SK-N-SH (cell line): Measurements from ENCODE around the gene RASGRP4. TPM values are rescaled to one million over a fixed set of nuclear protein-coding genes. Genes with fewer than 3 reads are reported as not detected.
"Not testable (repeated sequence)": the region's sequence is repeated elsewhere in the genome, so short reads cannot be mapped to it uniquely, and the experiment has no call there.

Experiments used
- CTCF ChIA-PET: fragments of 300-600, 350-600 bp; formaldehyde crosslinking; extraction: SDS; loops from one replicate; lab custom pipeline; 2021; lab: Yijun Ruan, JAX
- POLR2A ChIA-PET: fragments of 350-600 bp; sonication (Branson Sonifier 250); formaldehyde crosslinking; extraction: SDS; loops from one replicate; lab custom pipeline; 2020; ENCODE audit warnings: antibody characterized with exemption, inconsistent platforms; lab: Yijun Ruan, JAX
- DNase-seq: peaks from one replicate; pipeline ENCODE4 v3.0.0; 2012
- H2AFZ ChIP-seq: fragments of 200-600 bp; sonication (generic); 2 replicates; pipeline ENCODE4 v1.8.1; 2016; ENCODE audit warnings: antibody characterized with exemption, mild to moderate bottlenecking, low read depth
- H3F3A ChIP-seq: fragments of 200-600 bp; sonication (generic); replicated peaks from 2 replicates; pipeline ENCODE3; 2016; ENCODE audit warnings: antibody characterized with exemption, mild to moderate bottlenecking; ENCODE audit not compliant: insufficient read depth
- H3K27ac ChIP-seq, 2 experiments: fragments of 200-500 bp in 1 of 2; fragments of 200-600 bp in 1 of 2; sonication (Bioruptor generic) in 1 of 2; sonication (generic), shearing (Covaris generic) in 1 of 2; 2 replicates each; pipeline versions ENCODE4 v1.5.1 to v1.6.1; 2014 to 2016; ENCODE audit warnings: low read depth in 2 of 2, inconsistent platforms in 1 of 2, low read length in 1 of 2, mild to moderate bottlenecking in 1 of 2, mixed read lengths in 1 of 2
- H3K27me3 ChIP-seq: fragments of 200-600 bp; sonication (generic), shearing (Covaris generic); 2 replicates; pipeline ENCODE4 v1.6.1; 2016; ENCODE audit warnings: mixed run types; ENCODE audit not compliant: insufficient read depth
- H3K36me3 ChIP-seq, 2 experiments: fragments of 200-500 bp in 1 of 2; fragments of 200-600 bp in 1 of 2; sonication (Bioruptor generic) in 1 of 2; sonication (generic) in 1 of 2; replicated peaks in 1 of 2; 2 replicates each; pipeline versions ENCODE3 to v1.5.1; 2014 to 2016; ENCODE audit warnings: low read length in 1 of 2, mild to moderate bottlenecking in 1 of 2; ENCODE audit not compliant: insufficient read depth in 2 of 2, control insufficient read depth in 1 of 2
- H3K4me1 ChIP-seq, 2 experiments: fragments of 200-500 bp in 1 of 2; fragments of 200-600 bp in 1 of 2; sonication (Bioruptor generic) in 1 of 2; sonication (generic), shearing (Covaris generic) in 1 of 2; 2 replicates each; pipeline versions ENCODE4 v1.5.1 to v1.6.1; 2014 to 2016; ENCODE audit warnings: low read depth in 1 of 2, low read length in 1 of 2, mixed run types in 1 of 2; ENCODE audit not compliant: insufficient read depth in 2 of 2, control insufficient read depth in 1 of 2
- H3K4me2 ChIP-seq: fragments of 200-600 bp; sonication (generic), shearing (Covaris generic); 2 replicates; pipeline ENCODE4 v1.6.1; 2017; ENCODE audit warnings: mixed run types
- H3K4me3 ChIP-seq, 2 experiments: fragments of 200-500 bp in 1 of 2; fragments of 200-600 bp in 1 of 2; sonication (Bioruptor generic) in 1 of 2; sonication (generic), shearing (Covaris generic) in 1 of 2; 2 replicates each; pipeline versions ENCODE4 v1.5.1 to v1.8.1; 2014 to 2016; ENCODE audit warnings: low read depth in 2 of 2, inconsistent platforms in 1 of 2, low read length in 1 of 2, mild to moderate bottlenecking in 1 of 2, mixed read lengths in 1 of 2, moderate library complexity in 1 of 2
- H3K79me2 ChIP-seq: fragments of 200-600 bp; sonication (generic); 2 replicates; pipeline ENCODE4 v1.8.1; 2017; ENCODE audit warnings: mild to moderate bottlenecking; ENCODE audit not compliant: insufficient read depth
- H3K9ac ChIP-seq: fragments of 200-600 bp; sonication (generic); 2 replicates; pipeline ENCODE4 v1.6.1; 2017; ENCODE audit warnings: mixed run types
- H3K9me2 ChIP-seq: fragments of 200-600 bp; sonication (generic); 2 replicates; pipeline ENCODE4 v1.6.1; 2017; ENCODE audit warnings: mixed run types
- H3K9me3 ChIP-seq: fragments of 200-600 bp; sonication (generic); 2 replicates; pipeline ENCODE4 v1.6.1; 2017; ENCODE audit warnings: mixed run types, mild to moderate bottlenecking, moderate library complexity
- H4K20me1 ChIP-seq: fragments of 200-600 bp; sonication (generic); 2 replicates; pipeline ENCODE4 v1.6.1; 2017; ENCODE audit warnings: mild to moderate bottlenecking, mixed run types; ENCODE audit not compliant: insufficient read depth
- FOXJ3 ChIP-seq: sonication (generic); formaldehyde crosslinking; IDR thresholded peaks from 2 replicates; pipeline ENCODE4 v1.5.1; 2020; ENCODE audit warnings: mild to moderate bottlenecking, missing genetic modification reagents
- GABPA ChIP-seq: IDR thresholded peaks from 2 replicates; pipeline ENCODE4 v1.4.0; 2012; ENCODE audit warnings: low read depth, mild to moderate bottlenecking
- MEF2A ChIP-seq: IDR thresholded peaks from 2 replicates; pipeline ENCODE4 v1.4.0; 2012; ENCODE audit warnings: low read depth, borderline replicate concordance
- MXI1 ChIP-seq: IDR thresholded peaks from 2 replicates; pipeline ENCODE4 v1.6.1; 2012; ENCODE audit warnings: mild to moderate bottlenecking, low read depth, low read length, improper control_type of control experiment
- NRF1 ChIP-seq: IDR thresholded peaks from 2 replicates; pipeline ENCODE4 v1.6.1; 2012; ENCODE audit warnings: low read depth, mild to moderate bottlenecking, low read length
- RAD21 ChIP-seq: IDR thresholded peaks from 2 replicates; pipeline ENCODE4 v1.6.1; 2012; ENCODE audit warnings: mild to moderate bottlenecking, low read length
- RCOR1 ChIP-seq: fragments of 150-350 bp; IDR thresholded peaks from 2 replicates; pipeline ENCODE4 v1.6.1; 2017; ENCODE audit warnings: antibody characterized with exemption, low read length
- RFX5 ChIP-seq: IDR thresholded peaks from 2 replicates; pipeline ENCODE4 v1.6.1; 2012; ENCODE audit warnings: mild to moderate bottlenecking, improper control_type of control experiment, low read length
- RXRA ChIP-seq: IDR thresholded peaks from 2 replicates; pipeline ENCODE4 v1.4.0; 2012; ENCODE audit warnings: low read depth, mild to moderate bottlenecking, borderline replicate concordance
- TCF12 ChIP-seq: IDR thresholded peaks from 2 replicates; pipeline ENCODE4 v1.4.0; 2012
- WGBS: methylation state at CpG from one replicate; pipeline ENCODE4 v1.1.6; 2017; ENCODE audit warnings: low lambda C conversion rate; 5-methylcytosine and 5-hydroxymethylcytosine counted together
- polyA plus RNA-seq, 3 experiments: library from polyadenylated mRNA; depleted of rRNA; stranded (reverse); fragments of >200 nt; gene quantifications; 2 replicates each; pipeline ENCODE4 v1.2.3, GENCODE V29; 2012
- TF ChIP-seq, protein P1 (sequence below): IDR thresholded peaks from 2 replicates; pipeline ENCODE4; 2012
- TF ChIP-seq, protein P2 (sequence below): IDR thresholded peaks from 2 replicates; pipeline ENCODE4 v1.6.1; 2012; ENCODE audit warnings: mild to moderate bottlenecking, low read depth, low read length, moderate library complexity
- TF ChIP-seq, protein P3 (sequence below): IDR thresholded peaks from 2 replicates; pipeline ENCODE4 v1.4.0; 2012; ENCODE audit warnings: low read depth, borderline replicate concordance
- TF ChIP-seq, protein P4 (sequence below): IDR thresholded peaks from 2 replicates; pipeline ENCODE4 v1.4.0; 2012; ENCODE audit warnings: low read depth, borderline replicate concordance
- TF ChIP-seq, protein P5 (sequence below): IDR thresholded peaks from 2 replicates; pipeline ENCODE4 v1.4.0; 2012; ENCODE audit warnings: low read depth

Gene RASGRP4
- polyA plus RNA-seq, 1 of the 3 experiments (the other 2 are of a cell fraction), result not detected

DNA sequence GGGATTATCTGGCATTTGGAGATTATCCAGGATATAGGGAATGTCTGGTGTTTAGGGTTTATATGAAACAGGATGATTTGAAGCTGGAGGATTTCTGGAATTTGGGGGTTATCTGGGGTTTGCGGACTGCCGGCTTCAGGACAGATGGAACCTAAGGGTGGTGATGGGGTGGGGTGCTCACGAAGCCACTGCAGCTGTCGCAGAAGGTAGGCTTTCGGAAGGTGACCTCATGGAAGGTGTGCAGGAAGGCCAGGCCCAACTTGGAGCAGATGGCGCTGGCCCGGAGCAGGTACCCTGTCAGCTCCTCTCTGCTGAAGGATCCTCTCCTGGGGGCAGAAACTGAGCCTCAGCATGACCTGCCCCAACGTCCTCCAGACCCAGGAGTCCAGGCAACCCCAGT is 13.5 kb downstream of the RASGRP4 start:
- H3K9me2 ChIP-seq, result no peaks in the 10 kb centered on the region
- H3K79me2 ChIP-seq, result no peaks in the 10 kb centered on the region
- no peak overlapping the region for H3K9ac ChIP-seq
- no peak overlapping the region for H3K27ac ChIP-seq
- no peak overlapping the region for H2AFZ ChIP-seq
- no peaks in the 10 kb centered on the region for H3K4me1 ChIP-seq
- CTCF ChIA-PET, result interaction anchor here (4.0 kb wide), 1 partner anchor 9 kb away, joined by 30 read pairs; the partner anchor contains the start of gene FAM98C
- H3K4me2 ChIP-seq, result no peak overlapping the region
- H3K36me3 ChIP-seq, result no peaks in the 10 kb centered on the region
- peaks cover 3% of the 10 kb centered on the region for H3F3A ChIP-seq
- TF ChIP-seq NRF1 (no peak), FOXJ3 (CRISPR knock-in tag) (no peak), RCOR1 (no peak), MEF2A (no peak), RAD21 (no peak), GABPA (no peak), TCF12 (no peak), RFX5 (no peak), RXRA (no peak), MXI1 (no peak)
- TF ChIP-seq, protein P1, sequence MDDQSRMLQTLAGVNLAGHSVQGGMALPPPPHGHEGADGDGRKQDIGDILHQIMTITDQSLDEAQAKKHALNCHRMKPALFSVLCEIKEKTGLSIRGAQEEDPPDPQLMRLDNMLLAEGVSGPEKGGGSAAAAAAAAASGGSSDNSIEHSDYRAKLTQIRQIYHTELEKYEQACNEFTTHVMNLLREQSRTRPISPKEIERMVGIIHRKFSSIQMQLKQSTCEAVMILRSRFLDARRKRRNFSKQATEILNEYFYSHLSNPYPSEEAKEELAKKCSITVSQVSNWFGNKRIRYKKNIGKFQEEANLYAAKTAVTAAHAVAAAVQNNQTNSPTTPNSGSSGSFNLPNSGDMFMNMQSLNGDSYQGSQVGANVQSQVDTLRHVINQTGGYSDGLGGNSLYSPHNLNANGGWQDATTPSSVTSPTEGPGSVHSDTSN, result no peak
- TF ChIP-seq, protein P2, sequence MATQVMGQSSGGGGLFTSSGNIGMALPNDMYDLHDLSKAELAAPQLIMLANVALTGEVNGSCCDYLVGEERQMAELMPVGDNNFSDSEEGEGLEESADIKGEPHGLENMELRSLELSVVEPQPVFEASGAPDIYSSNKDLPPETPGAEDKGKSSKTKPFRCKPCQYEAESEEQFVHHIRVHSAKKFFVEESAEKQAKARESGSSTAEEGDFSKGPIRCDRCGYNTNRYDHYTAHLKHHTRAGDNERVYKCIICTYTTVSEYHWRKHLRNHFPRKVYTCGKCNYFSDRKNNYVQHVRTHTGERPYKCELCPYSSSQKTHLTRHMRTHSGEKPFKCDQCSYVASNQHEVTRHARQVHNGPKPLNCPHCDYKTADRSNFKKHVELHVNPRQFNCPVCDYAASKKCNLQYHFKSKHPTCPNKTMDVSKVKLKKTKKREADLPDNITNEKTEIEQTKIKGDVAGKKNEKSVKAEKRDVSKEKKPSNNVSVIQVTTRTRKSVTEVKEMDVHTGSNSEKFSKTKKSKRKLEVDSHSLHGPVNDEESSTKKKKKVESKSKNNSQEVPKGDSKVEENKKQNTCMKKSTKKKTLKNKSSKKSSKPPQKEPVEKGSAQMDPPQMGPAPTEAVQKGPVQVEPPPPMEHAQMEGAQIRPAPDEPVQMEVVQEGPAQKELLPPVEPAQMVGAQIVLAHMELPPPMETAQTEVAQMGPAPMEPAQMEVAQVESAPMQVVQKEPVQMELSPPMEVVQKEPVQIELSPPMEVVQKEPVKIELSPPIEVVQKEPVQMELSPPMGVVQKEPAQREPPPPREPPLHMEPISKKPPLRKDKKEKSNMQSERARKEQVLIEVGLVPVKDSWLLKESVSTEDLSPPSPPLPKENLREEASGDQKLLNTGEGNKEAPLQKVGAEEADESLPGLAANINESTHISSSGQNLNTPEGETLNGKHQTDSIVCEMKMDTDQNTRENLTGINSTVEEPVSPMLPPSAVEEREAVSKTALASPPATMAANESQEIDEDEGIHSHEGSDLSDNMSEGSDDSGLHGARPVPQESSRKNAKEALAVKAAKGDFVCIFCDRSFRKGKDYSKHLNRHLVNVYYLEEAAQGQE, result no peak
- TF ChIP-seq, protein P3, sequence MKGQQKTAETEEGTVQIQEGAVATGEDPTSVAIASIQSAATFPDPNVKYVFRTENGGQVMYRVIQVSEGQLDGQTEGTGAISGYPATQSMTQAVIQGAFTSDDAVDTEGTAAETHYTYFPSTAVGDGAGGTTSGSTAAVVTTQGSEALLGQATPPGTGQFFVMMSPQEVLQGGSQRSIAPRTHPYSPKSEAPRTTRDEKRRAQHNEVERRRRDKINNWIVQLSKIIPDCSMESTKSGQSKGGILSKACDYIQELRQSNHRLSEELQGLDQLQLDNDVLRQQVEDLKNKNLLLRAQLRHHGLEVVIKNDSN, result no peak
- TF ChIP-seq, protein P4, sequence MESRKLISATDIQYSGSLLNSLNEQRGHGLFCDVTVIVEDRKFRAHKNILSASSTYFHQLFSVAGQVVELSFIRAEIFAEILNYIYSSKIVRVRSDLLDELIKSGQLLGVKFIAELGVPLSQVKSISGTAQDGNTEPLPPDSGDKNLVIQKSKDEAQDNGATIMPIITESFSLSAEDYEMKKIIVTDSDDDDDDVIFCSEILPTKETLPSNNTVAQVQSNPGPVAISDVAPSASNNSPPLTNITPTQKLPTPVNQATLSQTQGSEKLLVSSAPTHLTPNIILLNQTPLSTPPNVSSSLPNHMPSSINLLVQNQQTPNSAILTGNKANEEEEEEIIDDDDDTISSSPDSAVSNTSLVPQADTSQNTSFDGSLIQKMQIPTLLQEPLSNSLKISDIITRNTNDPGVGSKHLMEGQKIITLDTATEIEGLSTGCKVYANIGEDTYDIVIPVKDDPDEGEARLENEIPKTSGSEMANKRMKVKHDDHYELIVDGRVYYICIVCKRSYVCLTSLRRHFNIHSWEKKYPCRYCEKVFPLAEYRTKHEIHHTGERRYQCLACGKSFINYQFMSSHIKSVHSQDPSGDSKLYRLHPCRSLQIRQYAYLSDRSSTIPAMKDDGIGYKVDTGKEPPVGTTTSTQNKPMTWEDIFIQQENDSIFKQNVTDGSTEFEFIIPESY, result no peak
- TF ChIP-seq, protein P5, sequence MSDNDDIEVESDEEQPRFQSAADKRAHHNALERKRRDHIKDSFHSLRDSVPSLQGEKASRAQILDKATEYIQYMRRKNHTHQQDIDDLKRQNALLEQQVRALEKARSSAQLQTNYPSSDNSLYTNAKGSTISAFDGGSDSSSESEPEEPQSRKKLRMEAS, result no peak
- no peak for DNase-seq
- no peaks in the 10 kb centered on the region for H3K27me3 ChIP-seq
- POLR2A ChIA-PET, result no interaction called here
- no peaks in the 10 kb centered on the region for H3K9me3 ChIP-seq
- 84% methylated on average over 7 of the region's 8 CpGs for WGBS
- no peaks in the 10 kb centered on the region for H4K20me1 ChIP-seq
- H3K4me3 ChIP-seq, result no peak overlapping the region

DNA sequence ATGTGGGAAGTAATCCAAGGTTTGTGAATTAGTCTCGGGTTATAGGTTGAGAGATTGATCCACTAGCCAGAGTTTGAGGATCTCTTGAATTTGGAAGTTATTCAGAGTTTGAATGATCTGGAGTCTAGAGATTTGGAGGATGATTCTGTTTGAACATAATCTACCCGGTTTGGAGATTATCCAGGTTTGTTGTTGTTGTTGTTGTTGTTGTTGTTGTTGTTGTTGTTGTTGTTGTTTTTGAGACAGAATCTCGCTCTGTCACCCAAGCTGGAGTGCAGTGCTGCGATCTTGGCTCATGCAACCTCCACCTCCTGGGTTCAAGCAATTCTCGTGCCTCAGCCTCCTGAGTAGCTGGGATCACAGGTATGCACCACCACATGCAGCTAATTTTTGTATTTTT is 14.1 kb downstream of the RASGRP4 start:
- H3K4me2 ChIP-seq, H3K4me1 ChIP-seq, POLR2A ChIA-PET, H3K79me2 ChIP-seq, H3K36me3 ChIP-seq, H2AFZ ChIP-seq, H3K27me3 ChIP-seq, H3K27ac ChIP-seq, H3K9me3 ChIP-seq, H4K20me1 ChIP-seq, H3K9me2 ChIP-seq, H3F3A ChIP-seq, DNase-seq, H3K4me3 ChIP-seq, H3K9ac ChIP-seq: not testable (repeated sequence)
- 62% methylated on average over 5 of the region's 5 CpGs for WGBS
- CTCF ChIA-PET, result interaction anchor here (4.0 kb wide), 1 partner anchor 9 kb away, joined by 30 read pairs; the partner anchor contains the start of gene FAM98C
